ENCODE data around the gene AKR1C8. TPM values are rescaled to one million over a fixed set of nuclear protein-coding genes. Genes with fewer than 3 reads are reported as not detected.
"Not testable (repeated sequence)": the region's sequence is repeated elsewhere in the genome, so short reads cannot be mapped to it uniquely, and the experiment has no call there.

AKR1C8 gene
- total RNA-seq: not detected in 2 replicates

DNA sequence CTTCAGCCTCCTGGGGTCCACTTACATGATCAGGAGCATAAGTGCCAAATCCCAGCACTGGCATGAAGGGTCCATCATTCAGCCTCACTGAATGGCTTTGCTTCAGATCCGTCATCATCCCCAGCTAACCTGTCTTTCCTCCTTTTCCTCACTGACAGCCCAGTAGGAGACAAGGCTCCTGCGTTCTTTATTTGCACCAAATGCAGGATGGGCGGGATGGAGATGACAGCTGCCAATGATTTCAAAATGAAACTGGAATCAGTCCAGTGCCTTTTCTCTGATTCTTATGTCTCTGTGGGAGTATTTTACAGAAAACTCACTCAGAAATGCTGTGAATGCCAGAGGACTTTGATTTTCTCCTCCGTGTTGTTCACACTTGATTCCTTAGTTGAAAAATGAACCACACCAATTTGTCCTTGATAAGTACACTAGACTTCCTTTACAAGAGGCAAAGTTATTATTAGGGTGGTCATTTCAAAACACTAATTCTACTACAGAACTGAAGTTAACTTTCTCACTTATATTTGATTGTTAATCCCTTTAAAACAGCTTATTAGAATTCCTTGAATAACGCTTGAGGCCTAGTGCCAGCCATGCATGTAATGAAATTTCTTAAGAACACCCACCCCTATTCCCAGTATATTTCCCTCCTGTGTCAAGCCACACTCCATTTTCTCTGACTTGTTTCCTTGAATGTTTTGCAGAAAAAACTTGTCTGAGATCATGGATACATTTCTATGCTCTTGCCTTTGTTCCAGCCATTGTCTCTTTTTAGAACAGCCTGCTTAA lies at the start of gene AKR1C8:
AKR1C8 (minus strand) TSS at position 164 of the 789 bp plus-strand sequence; CDS start at position 118, 46 bp downstream.
- no peak for DNase-seq (ENCODE audit: low read depth in 2 of 2)

DNA sequence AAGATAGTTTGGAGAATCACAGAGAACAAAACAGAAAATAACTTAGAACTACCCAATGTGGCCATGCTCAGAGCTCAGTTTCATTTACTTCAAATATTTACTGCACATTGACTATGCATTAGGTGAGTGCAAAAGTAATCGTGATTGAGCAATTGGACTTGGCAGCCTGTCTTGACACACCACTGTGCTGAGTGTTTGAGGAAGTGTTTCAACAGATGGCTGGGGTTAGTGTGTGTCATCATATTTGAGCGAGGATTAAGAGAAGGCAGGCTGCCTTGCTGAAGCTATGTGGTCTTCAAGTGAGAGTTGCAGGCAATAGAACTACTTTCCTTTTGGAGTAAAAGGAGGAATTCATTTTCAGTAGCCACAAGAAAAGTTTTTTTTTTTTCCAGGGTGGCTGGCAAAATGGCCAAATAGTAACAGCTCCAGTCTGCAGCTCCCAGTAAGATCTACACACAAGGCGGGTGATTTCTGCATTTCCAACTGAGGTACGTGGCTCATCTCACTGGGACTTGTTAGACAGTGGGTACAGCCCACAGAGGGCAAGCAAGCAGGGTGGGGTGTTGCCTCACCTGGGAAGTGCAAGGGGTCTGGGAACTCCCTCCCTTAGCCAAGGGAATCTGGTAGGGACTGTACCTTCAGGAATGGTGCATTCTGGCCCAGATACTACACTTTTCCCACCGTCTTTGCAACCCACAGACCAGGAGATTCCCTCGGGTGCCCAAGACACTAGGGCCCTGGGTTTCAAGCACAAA lies 49.3 kb upstream of the AKR1C8 start:
- peak; percentile 37 to 42 for DNase-seq (ENCODE audit: low read depth in 2 of 2)

DNA sequence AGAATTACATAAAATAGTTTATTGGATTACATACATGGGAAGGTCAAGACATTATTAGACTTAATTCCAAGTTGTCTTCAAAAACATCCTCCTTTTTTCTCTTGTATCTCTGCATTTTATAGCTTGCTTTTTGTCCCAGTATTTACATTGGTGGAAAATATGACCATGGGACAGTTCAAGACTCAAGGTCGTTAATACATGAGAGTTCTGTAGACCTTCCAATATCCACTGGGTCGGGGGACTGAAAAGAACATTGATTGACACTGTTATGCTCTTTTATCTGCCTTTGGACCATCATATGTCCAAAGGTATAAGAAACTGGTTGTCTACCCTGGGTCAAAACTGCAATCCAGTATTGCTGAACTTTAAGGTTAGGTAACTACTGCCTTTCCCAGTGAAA lies 48.4 kb upstream of the AKR1C8 start:
- no peak for DNase-seq (ENCODE audit: low read depth in 2 of 2)

DNA sequence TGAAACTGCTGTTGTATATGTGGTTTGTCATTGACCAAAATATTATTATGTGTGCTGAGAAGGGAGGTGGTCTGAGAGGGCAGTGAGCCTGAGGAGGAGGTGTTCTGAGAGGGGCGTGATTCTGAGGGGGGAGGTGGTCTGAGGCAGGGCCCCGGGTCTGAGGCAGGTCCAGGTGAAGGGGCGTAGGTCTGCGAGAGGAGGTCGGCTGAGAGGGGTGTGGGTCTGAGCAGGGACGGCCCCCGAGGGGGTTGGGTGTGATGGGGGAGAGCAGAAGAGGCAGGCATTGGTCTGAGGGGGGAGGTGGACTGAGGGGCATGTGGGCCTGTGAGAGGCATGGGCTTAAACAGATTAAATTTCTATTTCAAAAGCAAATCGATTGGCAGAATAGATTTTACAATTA lies 44.1 kb upstream of the AKR1C8 start:
- DNase-seq (ENCODE audit: low read depth in 2 of 2): no peak

DNA sequence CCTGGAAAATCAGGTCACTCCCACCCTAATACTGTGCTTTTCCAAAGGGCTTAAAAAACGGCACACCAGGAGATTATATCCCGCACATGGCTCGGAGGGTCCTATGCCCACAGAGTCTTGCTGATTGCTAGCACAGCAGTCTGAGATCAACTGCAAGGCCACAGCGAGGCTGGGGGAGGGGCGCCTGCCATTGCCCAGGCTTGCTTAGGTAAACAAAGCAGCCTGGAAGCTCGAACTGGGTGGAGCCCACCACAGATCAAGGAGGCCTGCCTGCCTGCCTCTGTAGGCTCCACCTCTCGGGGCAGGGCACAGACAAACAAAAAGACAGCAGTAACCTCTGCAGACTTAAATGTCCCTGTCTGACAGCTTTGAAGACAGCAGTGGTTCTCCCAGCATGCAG lies 38.0 kb upstream of the AKR1C8 start:
- DNase-seq (ENCODE audit: low read depth in 2 of 2): not testable (repeated sequence)

DNA sequence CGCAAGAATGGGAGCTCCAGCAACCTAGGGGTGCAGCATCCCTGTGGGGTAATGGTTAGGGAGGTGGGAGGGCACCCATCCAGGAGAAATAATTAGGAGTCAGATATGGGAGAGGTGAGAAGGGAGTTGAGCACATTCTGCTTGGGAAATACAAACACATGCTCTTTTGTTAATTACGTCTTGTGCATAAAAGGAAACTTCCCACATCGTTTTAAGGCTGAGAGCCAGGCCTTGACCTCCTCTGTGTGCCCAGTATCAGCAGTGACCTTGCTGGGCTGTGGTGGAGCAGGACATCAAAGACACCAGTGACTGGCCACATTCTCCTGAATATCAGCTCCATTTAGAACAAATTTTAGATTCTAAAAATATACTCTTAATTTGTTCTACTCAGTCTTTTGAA lies 34.3 kb upstream of the AKR1C8 start:
- no peak for DNase-seq (ENCODE audit: low read depth in 2 of 2)

DNA sequence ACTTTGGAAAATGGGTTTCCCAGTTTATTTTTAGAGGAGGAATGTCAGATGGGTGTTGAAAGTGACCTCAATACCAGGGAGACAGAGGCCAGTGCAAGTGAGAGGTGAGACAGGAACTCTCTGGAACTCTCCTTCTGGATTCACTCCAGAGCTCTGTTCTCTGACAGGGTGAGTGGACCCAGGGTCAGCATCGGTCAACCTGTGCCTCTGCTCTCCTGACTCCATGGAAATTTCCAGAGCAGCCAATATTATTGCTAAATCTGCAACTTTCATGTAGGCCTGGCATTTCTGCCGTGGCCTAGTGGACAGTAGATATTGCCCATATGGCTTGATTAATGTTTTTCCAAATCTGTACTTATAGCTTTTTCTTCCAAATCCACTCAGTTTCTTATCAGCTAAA lies 31.9 kb upstream of the AKR1C8 start:
- DNase-seq (ENCODE audit: low read depth in 2 of 2): no peak

DNA sequence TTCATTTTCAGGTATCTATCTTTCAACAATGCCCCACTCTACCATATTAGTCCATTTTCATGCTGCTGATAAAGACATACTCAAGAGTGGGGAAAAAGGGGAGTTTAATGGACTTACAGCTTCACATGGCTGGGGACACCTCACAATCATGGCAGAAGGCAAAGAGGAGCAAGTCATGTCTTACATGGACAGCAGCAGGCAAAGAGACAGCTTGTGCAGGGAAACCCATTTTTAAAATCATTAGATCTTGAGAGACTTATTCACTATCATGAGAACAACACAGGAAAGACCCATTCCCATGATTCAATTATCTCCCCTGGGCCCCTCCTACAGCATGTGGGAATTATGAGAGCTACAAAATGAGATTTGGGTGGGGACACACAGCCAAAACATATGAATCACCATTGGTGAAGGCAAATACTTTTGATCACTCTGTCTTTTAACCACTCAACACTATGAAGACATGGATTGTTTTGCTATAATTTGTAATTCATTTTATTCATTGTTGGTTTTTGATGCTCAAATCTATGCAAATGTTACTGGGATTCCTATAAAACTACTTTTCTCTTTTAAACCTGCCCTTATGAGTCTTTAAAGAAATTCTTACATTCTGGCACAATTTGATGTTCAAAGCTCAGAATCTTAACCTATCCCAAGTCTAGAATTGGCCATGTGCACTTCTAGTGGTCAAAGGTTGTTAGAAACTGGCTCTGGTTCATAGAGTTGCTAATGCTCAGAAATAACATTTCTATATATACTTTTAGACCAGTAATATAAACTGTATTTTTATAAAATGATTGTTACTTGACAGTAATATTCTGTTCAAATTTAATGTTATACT lies 27.0 kb upstream of the AKR1C8 start:
- no peak for DNase-seq (ENCODE audit: low read depth in 2 of 2)

DNA sequence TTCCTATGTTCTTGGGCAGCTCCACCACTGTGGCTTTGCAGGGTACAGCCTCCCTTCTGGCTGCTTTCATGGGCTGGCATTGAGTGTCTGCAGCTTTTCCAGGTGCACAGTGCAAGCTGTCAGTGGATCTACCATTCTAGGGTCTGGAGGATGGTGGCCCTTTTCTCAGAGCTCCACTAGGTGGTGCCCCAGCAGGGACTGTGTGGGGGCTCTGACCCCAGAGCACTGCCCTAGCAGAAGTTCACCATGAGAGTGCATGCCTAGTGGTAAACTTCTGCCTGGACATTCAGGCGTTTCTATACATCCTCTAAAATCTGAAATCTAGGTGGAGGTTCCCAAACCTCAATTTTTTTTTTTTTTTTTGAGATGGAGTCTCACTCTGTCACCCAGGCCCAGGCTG lies 25.3 kb upstream of the AKR1C8 start:
- DNase-seq (ENCODE audit: low read depth in 2 of 2): peak in 1 of 2 donors; percentile 3

DNA sequence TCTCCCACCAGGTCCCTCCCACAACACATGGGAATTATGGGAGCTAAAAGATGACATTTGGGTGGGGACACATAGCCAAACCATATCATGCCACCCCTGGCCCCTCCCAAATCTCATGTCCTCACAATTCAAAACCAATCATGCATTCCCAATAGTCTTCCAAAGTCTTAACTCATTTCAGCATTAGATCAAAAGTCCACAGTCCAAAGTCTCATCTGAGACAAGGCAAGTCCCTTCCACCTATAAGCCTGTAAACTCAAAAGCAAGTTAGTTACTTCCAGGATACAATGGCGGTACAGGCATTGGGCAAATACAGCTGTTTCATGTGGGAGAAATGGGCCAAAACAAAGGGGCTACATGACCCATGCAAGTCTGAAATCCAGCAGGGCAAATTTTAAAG lies 24.8 kb upstream of the AKR1C8 start:
- not testable (repeated sequence) for DNase-seq (ENCODE audit: low read depth in 2 of 2)

DNA sequence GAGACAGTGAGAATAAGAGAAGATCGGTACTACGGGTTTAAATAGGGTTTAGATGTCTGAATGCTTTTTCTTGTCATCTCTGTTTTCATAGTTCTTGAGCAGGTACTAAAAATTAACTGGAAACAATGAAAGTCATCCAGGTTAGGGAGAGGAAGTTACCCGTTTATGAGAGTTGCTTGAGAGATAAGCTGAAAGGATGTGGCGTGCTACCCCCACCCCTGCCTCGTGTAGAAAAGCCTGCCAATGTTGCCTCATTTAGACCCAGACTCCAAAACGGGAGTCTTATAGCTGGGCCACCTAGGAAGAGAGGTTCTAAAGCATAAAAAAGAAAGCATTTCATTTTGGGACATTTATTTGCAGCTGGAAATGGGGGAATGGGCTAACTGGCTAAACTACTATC lies 21.8 kb upstream of the AKR1C8 start:
- no peak for DNase-seq (ENCODE audit: low read depth in 2 of 2)

DNA sequence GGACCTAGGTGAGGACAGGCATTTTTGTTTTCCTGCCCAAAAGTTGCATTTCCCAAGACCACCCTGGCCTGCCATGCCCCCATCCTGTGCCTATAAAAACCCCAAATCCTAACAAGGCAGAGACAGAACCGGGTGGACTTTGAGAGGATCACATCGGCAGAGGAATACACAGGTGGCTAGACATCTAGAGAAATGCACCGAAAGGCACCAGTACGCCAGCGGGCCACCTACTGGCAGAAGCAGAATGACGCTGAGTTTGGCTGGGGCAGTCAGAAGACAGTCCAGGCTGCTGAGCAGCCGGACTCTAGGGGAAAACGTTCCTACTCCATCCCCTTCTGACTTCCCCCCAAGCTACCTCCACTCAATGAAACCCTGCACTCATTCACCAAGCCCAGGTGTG lies 14.4 kb upstream of the AKR1C8 start:
- no peak for DNase-seq (ENCODE audit: low read depth in 2 of 2)

DNA sequence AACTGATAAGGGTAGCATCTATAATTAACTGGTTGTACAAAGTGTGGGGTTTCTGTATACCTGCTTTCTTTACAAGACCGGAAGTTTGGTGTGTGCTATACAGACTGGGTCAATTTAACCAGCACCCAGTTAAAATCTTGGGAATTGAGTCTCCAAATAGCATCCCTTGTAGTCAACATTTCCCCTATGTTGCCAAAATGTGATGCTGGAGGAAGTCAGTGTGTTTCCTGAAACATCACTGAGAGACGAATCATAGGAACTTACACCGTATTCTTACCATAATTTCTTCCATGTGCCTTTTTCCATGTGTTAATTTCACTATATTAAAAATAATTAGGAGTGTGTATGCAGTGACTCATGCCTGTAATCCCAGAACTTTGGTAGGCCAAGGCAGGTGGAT lies 13.4 kb upstream of the AKR1C8 start:
- DNase-seq (ENCODE audit: low read depth in 2 of 2): no peak

DNA sequence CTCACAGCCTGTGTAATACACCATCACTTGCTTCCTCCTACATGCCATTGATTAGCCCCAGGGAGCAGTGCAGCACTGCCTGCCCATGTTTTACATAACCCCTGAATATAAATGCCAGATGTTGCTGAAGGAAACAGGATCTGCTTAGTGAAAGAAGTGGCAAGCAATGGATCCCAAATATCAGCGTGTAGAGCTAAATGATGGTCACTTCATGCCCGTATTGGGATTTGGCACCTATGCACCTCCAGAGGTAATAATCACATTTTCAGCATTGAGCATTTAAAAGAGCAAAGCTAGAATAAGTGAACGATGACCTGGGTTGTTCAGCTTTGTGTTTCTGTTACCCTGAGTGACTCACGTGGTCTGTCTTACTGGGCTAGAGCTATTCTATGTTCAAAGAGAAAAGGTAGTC lies 11.8 kb upstream of the AKR1C8 start, which contains the start of gene AKR1C4:
AKR1C4 (plus strand) TSS at position 136 of the 412 bp plus-strand sequence; CDS start at position 167, 31 bp downstream.
- DNase-seq (ENCODE audit: low read depth in 2 of 2): no peak

DNA sequence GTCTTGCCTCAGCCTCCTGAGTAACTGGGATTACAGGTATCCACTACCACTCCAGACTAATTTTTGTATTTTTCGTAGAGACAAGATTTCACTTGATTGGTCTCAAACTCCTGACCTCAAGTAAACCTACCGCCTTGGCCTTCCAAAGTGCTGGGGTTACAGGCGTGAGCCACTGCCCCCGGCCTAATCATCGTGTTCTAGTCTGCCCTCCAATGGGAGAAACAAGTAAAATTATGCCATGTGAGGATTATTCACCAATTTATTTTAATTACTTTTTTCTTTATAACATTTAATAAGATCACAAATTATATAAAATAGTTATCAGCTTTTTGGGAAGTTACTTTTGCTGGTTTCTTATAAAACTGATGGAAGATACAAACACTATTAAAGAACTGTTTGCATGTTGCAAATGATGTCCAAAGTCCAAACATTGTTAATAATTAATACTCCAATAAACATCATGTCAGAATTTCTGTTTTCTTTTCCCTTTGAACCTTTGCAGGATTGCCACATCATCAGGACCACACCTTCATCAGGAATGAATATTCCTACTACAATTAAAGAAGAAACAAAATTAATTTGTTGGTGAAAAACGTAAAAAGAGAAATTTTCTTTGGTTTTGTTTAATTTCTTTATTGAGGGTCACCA lies 10.9 kb upstream of the AKR1C8 start:
- DNase-seq (ENCODE audit: low read depth in 2 of 2): no peak

DNA sequence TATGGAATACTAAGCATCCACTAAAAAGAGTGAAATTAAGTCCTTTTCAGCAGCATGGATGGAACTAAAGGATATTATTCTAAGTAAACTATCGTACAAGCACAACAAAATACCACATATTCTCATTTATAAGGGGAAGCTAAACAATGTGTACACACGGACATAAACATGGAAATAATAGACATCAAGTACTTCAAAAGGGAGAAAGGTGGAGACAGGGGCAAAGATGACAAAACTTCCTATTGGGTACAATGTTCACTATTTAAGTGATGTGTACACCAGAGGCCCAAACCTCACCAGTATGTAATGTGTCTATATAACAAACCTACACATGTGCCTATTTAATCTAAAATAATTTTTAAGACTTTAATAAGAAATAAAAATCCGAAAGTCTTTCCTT lies 9.5 kb upstream of the AKR1C8 start:
- no peak for DNase-seq (ENCODE audit: low read depth in 2 of 2)

DNA sequence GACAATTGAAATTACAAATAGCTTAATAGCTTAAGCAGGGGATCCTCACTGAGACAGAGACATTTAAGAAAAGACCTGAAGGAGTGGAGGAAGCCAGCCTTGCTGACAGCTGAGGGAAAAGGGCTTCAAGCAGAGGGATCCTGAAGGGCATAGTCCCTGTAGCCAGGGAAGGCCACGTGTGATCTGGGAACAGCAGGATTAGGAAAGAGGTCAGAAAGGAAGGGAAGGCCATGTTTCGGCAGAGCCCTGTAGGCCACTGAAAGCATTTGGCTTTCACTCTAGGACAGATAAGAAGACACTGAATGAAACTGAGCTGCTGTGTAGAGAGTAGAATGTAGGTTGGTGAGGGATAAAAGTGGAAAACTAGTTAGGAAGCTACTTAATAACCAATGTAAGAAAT lies 3.4 kb upstream of the AKR1C8 start:
- no peak for DNase-seq (ENCODE audit: low read depth in 2 of 2)

DNA sequence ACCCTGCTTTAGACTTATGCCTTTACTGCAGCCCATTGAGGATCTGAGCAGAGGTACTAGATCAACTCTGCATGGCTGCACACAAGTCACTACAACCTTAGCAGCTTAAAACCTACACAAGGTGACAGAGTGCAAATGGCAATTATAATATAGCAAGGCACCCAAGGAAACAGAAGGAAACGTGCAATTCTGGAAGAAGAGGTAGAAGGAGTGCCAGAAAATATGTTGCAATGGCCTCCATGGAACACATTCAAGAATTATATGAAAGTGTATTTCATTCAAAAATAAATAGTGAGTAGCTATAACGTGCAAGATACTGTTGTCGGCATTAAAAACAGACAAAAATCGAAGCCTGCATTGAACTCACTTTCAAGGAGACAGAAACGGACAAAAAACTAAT lies 2.9 kb upstream of the AKR1C8 start:
- no peak for DNase-seq (ENCODE audit: low read depth in 2 of 2)

DNA sequence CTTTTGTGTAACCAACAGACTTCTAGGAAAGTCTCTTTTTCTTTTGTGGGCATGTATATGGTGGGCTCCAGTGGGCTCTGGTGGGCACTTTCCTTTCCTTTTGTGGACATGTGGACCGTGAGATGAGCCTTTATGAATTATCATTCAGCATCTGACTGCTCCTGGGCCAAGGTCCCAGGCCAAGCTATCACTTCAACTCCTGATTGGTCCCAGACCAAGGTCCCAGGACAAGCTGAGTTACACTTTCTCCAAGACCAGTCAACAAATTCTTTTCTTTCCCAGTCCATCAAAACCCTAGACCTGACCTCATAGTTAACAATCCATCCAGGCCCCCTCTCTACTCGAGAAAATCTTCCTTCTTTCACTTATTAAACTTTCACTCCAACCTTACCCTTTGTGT lies 1.0 kb downstream of the AKR1C8 start:
- no peak for DNase-seq (ENCODE audit: low read depth in 2 of 2)

DNA sequence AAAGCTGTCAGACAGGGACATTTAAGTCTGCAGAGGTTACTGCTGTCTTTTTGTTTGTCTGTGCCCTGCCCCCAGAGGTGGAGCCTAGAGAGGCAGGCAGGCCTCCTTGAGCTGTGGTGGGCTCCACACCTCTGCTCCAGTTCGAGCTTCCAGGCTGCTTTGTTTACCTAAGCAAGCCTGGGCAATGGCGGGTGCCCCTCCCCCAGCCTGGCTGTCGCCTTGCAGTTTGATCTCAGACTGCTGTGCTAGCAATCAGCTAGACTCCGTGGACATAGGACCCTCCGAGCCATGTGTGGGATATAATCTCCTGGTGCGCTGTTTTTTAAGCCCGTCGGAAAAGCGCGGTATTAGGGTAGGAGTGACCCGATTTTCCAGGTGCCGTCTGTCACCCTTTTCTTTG lies 4.4 kb downstream of the AKR1C8 start:
- not testable (repeated sequence) for DNase-seq (ENCODE audit: low read depth in 2 of 2)

DNA sequence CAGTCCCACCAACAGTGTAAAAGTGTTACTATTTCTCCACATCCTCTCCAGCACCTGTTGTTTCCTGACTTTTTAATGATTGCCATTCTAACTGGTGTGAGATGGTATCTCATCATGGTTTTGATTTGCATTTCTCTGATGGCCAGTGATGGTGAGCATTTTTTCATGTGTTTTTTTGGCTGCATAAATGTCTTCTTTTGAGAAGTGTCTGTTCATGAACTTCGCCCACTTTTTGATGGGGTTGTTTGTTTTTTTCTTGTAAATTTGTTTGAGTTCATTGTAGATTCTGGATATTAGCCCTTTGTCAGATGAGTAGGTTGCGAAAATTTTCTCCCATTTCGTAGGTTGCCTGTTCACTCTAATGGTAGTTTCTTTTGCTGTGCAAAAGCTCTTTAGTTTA lies 9.4 kb downstream of the AKR1C8 start:
- DNase-seq (ENCODE audit: low read depth in 2 of 2): not testable (repeated sequence)
